HK-2 (cell line): ENCODE data around the gene AMIGO1.

Experiments used
- DNase-seq: peaks from one replicate; pipeline ENCODE4 v3.0.0-alpha.2; 2018; ENCODE audit not compliant: unreplicated experiment

The AMIGO1 gene, protein sequence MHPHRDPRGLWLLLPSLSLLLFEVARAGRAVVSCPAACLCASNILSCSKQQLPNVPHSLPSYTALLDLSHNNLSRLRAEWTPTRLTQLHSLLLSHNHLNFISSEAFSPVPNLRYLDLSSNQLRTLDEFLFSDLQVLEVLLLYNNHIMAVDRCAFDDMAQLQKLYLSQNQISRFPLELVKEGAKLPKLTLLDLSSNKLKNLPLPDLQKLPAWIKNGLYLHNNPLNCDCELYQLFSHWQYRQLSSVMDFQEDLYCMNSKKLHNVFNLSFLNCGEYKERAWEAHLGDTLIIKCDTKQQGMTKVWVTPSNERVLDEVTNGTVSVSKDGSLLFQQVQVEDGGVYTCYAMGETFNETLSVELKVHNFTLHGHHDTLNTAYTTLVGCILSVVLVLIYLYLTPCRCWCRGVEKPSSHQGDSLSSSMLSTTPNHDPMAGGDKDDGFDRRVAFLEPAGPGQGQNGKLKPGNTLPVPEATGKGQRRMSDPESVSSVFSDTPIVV

DNA sequence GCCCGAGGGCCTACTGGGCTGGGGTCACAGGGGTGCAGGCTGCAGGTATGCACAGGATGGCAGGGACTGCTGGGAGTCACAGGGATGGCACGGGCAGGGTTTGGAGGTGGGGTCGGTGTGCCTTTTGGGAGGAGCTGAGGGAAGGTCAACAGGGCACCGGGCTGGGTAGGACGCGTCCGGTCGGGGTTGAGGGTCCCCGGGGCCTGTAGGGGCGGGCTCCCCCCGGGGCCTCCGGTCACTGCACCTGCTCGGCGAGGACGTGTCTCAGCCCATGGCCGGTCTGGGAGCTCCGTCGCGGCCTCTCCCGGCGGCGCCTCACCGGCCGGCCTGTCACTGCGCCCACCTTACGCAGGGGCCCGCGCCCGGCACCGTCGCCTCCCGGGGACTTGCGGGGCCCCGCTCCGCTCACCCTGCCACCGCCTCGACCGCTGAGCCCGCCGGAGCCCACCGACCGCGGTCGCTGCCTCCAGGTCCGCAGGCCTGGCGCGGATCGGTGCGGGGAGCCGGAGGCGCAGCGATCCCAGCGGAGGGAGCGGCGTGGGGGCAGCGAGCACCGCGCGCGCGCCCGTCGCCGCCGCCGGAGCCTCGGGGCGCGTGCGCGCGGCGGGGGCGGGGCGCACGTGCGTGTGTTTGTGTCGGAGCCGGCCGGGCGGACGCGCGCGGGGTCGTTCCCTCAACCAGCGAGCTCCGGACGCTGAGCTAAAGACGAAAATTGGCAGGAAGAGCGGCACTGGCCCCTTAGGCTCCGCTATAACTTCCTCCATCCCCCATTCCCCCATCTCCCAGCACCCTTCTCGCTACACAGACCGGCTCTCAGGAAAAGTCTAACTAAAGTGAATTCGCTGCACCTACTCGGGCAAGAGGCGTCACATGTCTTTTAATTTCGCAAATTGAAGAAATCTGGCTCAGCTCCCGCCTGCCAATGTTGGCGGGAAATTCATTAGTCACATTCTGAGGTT is at the start of gene AMIGO1:
Gene AMIGO1, minus strand, starts transcription at position 552 of the 959 bp plus-strand sequence. CDS start 815 bp downstream, outside the sequence.
- no peak for DNase-seq

DNA sequence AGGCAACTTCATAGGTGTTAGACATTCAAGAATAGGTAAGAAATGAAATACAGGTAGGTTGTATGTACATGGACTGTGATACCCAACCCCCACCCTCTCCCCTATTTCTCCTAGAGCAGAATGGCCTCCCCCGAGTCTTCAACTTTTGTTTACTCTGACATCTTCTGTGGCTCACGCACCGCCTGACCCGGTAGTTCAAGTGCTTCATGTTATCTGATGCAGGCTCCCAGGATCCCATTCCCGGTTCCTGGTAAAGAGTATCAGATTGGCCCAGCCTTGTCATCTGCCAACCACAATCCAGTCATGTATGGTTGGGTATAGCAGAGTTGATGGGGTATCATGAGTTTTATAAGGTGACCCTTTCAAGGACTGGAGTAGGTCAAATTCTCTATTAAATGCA is 48.0 kb upstream of the AMIGO1 start:
- DNase-seq, result no peak

- no peak for DNase-seq
Measured at GRCh38 chr1:109556563-109556962, 47.0 kb upstream of the AMIGO1 start.

GRCh38 chr1:109548321-109549267 is 39.1 kb upstream of the AMIGO1 start, which contains the start of gene GNAI3:
TSS of gene GNAI3 (plus strand) at chr1:109548615. CDS start at chr1:109548721, 106 bp downstream.
- DNase-seq, result peak; percentile 93

GRCh38 chr1:109547463-109548320 is 38.2 kb upstream of the AMIGO1 start:
- DNase-seq, result no peak

DNA sequence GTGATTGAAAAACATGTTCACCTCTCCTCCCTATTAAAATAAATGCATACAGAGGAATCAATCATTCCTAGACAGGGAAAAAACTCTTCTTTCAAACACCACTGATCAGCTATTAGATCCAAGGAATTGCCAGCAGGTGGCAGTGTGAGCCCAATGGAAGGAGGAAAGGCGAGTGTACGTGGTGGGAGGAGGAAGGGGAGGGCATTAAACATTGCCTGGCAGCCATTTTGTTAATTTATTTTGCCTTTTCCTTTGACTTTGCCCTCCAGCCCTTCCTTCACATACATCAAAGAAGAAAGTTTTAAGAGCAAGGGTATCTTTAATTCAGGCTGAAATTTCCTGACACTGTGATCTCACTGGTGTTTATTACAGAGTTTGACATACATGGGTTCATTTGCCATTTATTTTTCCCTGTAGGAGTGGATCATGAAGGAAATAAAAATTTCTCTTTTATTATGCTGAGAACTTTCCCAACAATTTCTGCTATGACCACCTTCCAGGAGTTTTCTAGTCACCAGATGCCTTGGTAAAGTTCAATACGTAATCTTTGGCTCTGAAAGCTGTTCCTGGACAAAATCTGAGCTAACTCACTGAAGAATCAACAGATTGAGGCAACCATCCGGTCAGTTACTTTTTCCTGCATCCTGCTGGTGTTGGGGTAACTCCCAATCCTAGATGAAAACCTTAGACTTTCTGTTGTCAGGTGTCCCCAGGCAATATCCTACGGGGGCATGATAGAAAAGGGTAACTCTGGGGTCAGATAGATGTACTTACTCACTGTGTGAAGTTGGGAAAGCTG is 37.0 kb upstream of the AMIGO1 start:
- peak; percentile 81 for DNase-seq

- DNase-seq, result no peak
Measured at GRCh38 chr1:109543988-109544735, 34.6 kb upstream of the AMIGO1 start.

- DNase-seq, result no peak
Measured at GRCh38 chr1:109543283-109543987, 33.9 kb upstream of the AMIGO1 start.

- DNase-seq, result no peak
Measured at GRCh38 chr1:109542657-109543056, 33.1 kb upstream of the AMIGO1 start.

- no peak for DNase-seq
Measured at GRCh38 chr1:109541102-109541501, 31.6 kb upstream of the AMIGO1 start.

GRCh38 chr1:109539676-109540075 is 30.1 kb upstream of the AMIGO1 start, which contains the start of gene GPR61:
TSS of gene GPR61 (plus strand) at chr1:109539872. CDS start at chr1:109543023, 3,151 bp downstream.
- no peak for DNase-seq

DNA sequence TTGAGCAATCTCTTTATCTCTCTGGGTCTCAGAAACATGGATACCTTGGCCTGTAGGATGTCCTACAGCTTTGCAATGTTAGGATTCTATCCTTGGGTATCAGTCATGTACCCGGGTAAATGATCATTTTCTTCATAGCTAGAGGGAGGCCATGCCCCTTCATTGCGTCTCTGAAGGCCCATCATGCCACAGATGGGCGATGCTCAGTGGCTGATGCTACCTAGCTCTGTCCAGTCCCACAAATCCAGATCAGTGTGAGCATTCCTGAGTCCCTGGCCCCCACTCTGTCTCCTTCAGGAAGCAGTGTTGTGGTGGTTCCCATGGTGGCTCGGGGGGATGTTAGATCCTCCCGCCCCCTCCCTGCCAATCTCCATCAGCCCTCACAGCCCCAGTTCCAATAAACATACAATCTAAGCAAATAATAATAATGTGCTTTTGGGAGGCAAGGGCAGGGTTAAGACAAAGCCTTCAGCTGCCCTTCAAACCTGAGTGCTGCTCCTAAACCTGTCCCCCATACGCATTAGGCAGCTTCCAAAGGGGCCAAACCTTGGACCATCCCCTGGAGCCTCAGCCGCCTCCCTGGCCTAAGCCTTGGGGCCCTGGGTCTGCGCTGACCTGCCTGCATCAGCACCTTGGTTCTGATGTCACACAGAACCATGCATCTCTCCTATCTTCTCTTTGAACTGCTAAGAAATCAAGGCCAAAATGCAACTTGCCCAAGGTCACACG is 29.5 kb upstream of the AMIGO1 start:
- no peak for DNase-seq

- no peak for DNase-seq
Measured at GRCh38 chr1:109537450-109538178, 28.1 kb upstream of the AMIGO1 start.

DNA sequence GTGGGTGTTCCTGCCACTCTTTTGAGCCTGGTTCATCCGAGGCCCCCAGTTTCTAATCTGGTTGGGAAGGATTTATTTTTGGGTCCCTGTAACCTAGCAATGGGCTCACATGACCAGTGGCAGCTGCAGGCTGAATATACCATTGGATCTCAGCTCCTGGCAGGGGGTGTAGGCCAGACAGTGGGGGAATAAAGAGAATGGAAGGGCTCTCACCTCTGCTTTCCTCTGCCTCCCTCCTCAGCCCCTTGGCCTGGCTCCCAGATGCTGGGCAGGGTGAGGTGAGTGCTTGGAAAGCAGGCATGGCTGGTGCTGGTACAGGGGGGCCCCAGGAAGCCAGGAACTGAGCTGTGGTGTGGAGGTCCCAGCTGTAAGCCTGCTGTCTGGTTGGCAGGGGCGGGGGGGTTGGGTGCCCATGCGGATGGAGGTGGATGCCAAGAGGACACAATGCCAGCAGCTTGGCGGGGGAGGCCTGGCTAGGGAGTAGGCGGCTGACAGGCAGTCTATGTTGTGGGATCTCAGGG is 26.5 kb upstream of the AMIGO1 start:
- DNase-seq, result no peak

DNA sequence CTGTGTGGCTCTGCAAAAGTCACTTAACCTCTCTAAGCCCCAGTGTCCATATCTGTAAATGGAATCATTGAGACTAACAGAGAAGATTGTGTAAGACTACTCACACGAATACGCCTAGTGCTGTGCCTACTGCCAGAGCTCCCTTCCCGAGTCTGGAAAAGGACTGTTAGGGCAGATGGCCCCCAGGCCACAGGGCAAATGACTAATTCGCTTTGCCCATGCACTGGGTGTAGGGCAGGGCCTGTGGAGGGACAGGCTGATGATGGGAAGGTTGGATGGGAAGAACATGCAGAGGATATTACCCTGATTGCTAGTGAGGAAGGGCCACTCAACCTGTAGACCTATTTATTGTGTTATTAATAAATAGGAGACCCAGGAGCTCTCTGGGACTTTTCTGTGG is 26.0 kb upstream of the AMIGO1 start:
- no peak for DNase-seq

- no peak for DNase-seq
Measured at GRCh38 chr1:109534307-109534858, 24.9 kb upstream of the AMIGO1 start.
